LNCaP clone FGC (cell line): ENCODE measurements around the gene ZMYND10.

Experiments used
- DNase-seq: peaks from one replicate; pipeline ENCODE4 v3.0.0-alpha.2; 2011; ENCODE audit warnings: low read depth
- H3K4me3 ChIP-seq: 2 replicates; pipeline ENCODE4 v1.5.1; 2011; ENCODE audit warnings: mild to moderate bottlenecking, low read depth, low read length, control low read depth
- CTCF ChIP-seq: IDR thresholded peaks from 2 replicates; pipeline ENCODE4 v1.5.1; 2012; ENCODE audit warnings: mild to moderate bottlenecking; ENCODE audit not compliant: control insufficient read depth, insufficient read depth; ENCODE audit errors: extremely low read depth

The ZMYND10 gene

GRCh38 chr3:50298836-50299637 lies 46.5 kb downstream of the ZMYND10 start, which contains the start of the genes HYAL3 and NAA80:
Gene HYAL3, minus strand, starts transcription at chr3:50299405. Its CDS starts 3,803 bp downstream, at chr3:50295602.
Gene NAA80, minus strand, starts transcription at chr3:50299405. Its CDS starts 1,942 bp downstream, at chr3:50297463.
- DNase-seq = peak; percentile 98
- H3K4me3 ChIP-seq = peak within 1 kb of the TSS; percentile 93
- peak; percentile 45 for TF ChIP-seq CTCF

GRCh38 chr3:50297896-50298725 lies 47.4 kb downstream of the ZMYND10 start:
- no peak for DNase-seq
- peak overlapping the region; percentile 93 for H3K4me3 ChIP-seq
- TF ChIP-seq CTCF = no peak

DNA sequence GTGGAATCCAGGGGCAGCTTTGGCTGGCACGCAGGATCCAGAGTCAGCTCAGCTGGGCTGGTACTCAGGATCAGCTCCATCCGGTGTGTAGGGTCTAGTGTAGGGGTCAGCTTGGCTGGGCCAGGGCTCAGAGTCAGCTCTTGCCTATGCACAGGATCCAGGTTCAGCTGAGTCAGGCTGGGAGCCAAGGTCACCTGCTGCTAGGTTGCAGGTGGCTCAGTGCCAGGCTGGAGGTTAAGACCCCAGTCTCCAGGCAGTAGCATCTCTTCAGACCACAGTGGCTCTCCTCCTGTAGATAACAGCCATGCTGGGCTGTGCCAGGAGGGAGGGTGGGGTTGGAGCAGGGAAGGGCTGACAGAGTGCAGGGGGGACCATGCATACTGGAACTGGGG lies 48.2 kb downstream of the ZMYND10 start:
- no peak for TF ChIP-seq CTCF
- DNase-seq = no peak
- no peak overlapping the region for H3K4me3 ChIP-seq

DNA sequence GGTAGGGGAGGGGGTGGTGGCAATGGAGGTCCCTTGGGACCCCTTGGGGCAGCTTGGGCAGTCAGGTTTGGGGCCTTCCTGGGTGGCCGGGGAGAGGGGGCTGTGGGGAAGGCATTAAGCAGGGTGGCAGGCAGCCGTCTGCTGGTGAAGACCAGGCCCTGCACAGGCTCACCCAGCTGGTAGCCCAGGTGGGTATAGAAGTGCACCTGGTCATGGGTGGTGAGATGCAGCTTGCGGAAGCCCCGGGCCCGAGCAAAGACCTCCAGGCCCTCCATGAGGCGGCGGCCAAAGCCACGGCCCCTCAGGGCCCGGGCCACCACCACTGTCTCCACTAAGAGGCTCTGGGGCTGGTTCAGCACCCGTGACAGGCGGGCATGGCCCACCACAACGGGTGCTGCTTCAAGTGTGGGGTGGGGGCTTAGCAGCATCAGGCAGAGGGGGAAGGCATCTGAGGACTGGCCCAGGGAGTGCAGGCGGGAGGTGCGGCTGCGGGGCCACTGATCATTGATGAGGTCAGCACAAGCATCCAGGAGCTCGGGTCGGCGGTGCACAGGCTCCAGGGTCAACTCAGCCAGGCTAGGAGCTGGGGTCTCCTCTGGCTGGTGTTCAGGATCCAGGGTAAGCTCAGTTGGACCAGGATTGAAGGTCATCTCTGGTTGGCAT lies 48.7 kb downstream of the ZMYND10 start:
- TF ChIP-seq CTCF = no peak
- DNase-seq = no peak

DNA sequence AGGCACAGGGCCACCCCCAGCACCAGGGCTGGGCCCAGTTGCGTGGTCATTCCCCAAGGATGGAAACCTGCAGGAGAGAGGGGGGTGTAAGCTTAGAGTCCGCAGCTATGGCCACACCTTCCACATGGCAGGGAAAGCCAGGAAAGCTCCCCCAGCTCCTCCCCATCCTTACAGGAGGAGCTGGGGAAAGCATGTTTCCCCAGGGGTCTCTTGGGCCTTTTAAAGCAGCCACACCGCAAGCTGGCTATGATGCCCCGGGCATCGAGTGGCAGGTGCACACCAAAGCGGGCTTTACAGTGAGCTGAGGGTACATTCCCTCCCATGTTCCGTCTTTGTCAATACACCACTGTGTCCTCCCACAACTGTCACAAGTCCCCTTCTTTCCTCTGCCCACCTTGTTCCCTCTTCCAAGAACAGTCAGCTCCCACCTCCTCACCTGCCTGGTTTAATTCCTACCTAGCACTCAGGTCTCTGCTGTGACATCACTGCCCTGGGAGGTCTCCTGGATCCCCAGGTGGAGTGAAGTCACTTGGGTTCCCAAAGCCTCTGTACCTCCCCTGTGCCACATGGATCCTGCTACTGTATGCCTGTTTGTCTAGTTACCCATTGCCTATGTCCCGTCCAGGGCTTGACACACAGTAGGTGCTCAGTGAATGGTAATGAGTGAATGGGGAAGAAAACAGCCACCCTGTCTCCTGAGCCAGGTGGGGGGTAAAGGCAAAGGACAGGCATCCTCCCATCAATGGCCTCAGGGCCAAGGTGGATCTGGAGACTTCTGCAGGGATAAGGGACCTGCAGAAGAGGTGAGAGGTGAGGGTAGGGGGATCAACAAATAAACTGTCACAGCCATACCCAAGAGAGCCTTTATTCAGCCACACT lies 49.7 kb downstream of the ZMYND10 start:
- no peak overlapping the region for H3K4me3 ChIP-seq
- no peak for TF ChIP-seq CTCF
- no peak for DNase-seq

More for the DNA sequence above, 48.7 kb downstream of the ZMYND10 start:
- H3K4me3 ChIP-seq = no peak overlapping the region
